Measurements from ENCODE around the gene SPATA31D3.
"Not testable (repeated sequence)": the region's sequence is repeated elsewhere in the genome, so short reads cannot be mapped to it uniquely, and the experiment has no call there.

Gene SPATA31D3

GRCh38 chr9:81943393-81943792 is at the start of gene SPATA31D3:
SPATA31D3 (plus strand) TSS chr9:81943500; CDS start chr9:81943586, 86 bp downstream.
- DNase-seq, result not testable (repeated sequence)

DNA sequence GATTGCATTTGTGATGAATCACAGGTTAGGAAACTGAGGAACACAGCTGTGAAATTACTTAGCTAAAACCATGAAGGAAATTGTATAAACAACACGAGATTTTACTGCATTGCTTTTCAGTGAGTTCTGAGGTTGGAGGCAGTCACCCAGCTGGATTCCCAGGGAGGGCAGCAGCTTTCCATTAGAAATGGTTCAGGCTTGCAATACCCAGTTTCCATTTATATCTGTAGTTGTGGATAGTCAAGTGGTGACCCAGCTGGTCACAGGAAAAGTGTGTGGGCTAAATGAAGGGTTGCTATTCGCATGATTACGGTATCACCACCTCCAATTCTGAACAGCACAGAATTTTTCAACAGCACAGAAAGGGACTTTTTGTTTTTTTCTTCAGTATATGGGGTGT is 49.4 kb upstream of the SPATA31D3 start:
- no peak for DNase-seq

DNA sequence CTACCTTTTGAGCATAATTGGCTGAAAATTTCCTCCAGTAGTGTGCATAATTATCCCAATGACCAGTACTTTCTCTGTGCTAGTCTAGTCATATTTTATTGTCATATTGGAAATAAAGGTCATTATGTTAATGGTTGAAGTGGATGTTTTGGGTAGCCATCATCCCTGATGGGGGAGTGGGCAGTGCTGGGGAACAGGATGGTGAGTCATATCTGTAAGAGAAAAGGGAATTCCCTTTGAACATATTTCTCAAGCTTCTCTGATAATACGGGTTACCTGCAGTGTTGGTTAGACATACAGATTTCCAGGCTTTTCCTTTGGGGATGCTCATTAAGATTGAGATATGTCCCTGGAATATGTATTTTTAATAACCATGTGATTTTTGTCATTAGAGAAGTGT is 48.4 kb upstream of the SPATA31D3 start:
- no peak for DNase-seq

DNA sequence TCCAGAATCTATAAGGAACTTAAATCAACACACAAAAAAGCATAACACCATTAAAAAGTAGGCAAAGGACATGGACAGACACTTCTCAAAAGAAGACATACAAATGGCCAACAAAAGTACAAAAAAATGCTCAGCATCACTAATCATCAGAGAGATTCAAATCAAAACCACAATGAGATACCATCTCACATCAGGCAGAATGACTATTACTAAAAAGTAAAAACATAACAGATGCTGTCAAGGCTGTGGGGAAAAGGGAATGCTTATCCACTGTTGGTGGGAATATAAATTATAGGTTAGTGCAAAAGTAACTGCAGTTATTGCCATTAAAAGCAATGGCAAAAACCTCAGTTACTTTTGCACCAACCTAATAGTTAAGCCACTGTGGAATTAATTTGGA is 47.2 kb upstream of the SPATA31D3 start:
- no peak for DNase-seq

- DNase-seq, result no peak
Observed at GRCh38 chr9:81898851-81899250, 44.4 kb upstream of the SPATA31D3 start.

GRCh38 chr9:81902196-81902595 is 41.1 kb upstream of the SPATA31D3 start:
- DNase-seq, result no peak

- no peak for DNase-seq
Observed at GRCh38 chr9:81902626-81903025, 40.7 kb upstream of the SPATA31D3 start.

DNA sequence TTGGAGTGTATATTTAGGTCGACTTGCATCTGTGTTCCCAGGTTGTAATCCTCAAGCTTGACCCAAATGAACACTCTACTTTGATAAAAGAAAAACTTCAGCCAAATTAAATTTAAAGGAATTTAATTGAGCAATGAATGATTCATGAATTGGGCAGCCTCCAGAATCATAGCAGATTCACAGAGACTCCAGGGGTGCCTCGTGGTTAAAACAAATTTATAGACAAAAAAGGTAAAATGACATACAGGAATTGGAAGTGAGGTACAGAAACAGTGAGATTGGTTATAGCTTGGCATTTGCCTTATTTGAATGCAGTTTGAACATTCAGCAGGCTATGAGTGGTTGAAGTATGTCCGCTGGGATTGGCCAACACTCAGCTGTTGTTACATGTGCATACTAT is 36.6 kb upstream of the SPATA31D3 start:
- no peak for DNase-seq

DNA sequence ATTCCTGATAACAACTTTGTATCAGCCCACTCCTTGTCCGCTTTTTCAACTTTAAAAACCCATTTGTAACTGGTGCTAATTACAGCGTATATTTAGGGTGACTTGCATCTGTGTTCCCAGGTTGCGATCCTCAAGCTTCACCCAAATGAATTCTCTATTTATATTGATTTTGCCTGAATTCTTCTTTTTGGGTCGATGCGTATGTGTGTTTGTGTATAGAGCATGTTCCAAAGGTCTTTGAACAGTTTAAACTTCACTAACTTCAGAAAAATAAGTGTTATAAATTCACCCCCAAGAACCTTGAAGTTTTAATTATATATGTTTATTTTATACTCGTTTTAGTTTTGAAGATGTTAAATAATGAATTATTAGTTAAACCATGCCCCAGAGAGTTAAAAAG is 31.2 kb upstream of the SPATA31D3 start:
- DNase-seq, result no peak

GRCh38 chr9:81915801-81916505 is 27.3 kb upstream of the SPATA31D3 start:
- DNase-seq, result no peak

- not testable (repeated sequence) for DNase-seq
Observed at GRCh38 chr9:81918507-81918906, 24.8 kb upstream of the SPATA31D3 start.

DNA sequence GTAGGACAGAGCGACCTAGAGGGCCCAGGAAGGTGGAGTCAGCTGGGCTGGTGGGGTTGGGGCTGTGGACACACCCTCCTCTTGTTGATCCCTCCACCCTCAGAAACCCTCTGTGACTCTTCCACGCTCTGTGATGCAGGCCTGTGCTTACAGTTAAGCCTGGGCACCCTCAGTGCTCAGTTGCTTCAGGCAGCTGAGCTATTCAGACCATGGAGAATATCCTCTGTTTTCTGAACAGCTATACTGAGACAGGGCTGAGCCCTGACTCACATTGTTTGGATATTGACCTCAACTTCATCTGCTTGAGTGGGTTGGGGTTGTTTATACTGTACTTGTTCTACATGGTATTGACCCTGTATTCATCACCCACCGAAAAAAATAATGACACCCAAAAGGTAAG is 15.0 kb upstream of the SPATA31D3 start, which contains the start of gene SPATA31D4:
Gene SPATA31D4, plus strand, starts transcription at position 124 of the 400 bp plus-strand sequence. Its CDS starts 86 bp downstream, at position 210.
- not testable (repeated sequence) for DNase-seq

GRCh38 chr9:81930147-81930546 is 13.2 kb upstream of the SPATA31D3 start:
- DNase-seq, result not testable (repeated sequence)

DNA sequence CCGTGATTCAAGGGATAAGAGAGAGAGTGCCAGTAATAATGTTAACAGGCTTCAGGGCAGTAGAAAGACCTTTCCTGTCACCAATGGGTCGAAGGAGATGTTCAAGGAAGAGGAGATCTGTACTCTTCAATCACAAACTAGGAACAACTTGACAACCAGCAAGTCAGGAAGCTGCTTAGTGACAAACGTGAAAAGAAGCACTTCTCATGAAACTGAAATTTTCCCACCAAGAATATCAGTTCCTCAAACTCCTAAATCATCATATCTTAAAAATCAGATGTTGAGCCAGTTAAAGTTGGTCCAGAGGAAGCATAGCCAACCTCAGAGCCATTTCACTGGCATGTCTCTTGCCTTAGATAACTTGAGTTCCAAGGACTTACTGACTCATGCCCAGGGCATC is 9.8 kb upstream of the SPATA31D3 start:
- DNase-seq, result not testable (repeated sequence)

DNA sequence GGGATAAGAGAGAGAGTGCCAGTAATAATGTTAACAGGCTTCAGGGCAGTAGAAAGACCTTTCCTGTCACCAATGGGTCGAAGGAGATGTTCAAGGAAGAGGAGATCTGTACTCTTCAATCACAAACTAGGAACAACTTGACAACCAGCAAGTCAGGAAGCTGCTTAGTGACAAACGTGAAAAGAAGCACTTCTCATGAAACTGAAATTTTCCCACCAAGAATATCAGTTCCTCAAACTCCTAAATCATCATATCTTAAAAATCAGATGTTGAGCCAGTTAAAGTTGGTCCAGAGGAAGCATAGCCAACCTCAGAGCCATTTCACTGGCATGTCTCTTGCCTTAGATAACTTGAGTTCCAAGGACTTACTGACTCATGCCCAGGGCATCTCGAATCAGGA is 5.3 kb downstream of the SPATA31D3 start:
- DNase-seq, result not testable (repeated sequence)

GRCh38 chr9:81953096-81953495 is 9.8 kb downstream of the SPATA31D3 start:
- DNase-seq, result no peak

GRCh38 chr9:81955625-81956024 is 12.3 kb downstream of the SPATA31D3 start:
- DNase-seq, result no peak

DNA sequence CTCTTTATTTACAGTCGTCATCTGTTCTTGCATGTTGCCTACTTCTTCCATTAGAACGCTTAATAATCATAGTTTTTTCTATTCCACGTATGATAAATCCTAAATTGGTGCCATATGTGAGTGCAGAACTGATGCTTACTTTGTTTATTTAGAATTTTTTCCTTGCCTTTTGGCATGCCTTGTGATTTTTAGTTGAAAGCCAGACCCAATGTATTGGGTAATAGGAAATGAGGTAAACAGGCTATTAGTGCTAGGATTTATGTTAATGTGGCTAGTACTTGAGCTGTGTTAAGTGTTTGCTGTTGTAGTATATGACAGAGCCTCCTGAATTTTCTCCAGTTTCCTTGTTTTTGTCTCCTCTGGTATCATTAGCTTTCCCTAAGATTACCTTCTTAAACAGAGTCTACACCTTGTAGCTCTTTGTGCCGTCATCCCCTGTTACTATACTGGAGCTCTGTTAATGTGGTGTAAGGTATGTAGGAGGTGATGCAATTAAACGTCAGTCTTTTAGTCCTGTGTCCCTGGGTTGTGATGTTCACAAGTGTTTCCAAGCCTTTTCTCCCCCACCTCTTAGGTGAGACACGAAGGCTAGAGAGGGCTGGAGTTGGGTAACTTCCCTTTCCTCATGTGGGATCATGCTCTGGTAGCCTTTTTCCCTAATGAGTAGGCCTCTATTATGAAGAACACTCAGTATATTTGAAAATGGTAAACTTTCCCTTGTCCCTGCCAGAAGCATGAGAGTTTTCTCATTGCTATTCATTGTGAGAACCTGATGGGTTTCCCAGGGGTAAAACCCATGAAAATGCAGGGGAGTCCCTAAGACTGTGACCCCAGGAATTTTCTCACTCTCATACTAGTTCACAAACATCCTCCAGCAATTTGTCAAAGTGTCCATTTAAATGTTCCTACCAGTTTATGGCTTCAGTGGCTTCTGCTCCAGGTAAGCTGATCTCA is 21.2 kb downstream of the SPATA31D3 start:
- no peak for DNase-seq

- no peak for DNase-seq
Observed at GRCh38 chr9:81968026-81968425, 24.7 kb downstream of the SPATA31D3 start.

DNA sequence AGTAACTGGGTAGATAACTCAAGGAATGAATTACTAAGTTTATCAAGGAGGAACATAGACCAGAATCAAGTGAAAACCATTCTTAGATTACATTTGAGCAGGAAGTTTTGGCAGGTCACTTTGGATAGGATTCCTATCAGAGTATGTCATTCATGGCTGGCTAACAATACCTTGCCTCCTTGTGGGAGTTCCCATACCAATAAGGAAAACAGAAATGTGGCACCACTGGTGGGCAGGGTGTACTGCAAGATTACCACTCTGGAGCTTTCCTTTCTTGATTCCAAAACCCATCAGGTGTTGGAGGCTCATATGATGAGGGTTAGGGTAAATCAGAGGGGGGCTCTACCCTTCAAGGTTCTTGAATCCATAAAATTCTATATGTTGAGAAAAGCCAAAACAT is 26.7 kb downstream of the SPATA31D3 start:
- no peak for DNase-seq

DNA sequence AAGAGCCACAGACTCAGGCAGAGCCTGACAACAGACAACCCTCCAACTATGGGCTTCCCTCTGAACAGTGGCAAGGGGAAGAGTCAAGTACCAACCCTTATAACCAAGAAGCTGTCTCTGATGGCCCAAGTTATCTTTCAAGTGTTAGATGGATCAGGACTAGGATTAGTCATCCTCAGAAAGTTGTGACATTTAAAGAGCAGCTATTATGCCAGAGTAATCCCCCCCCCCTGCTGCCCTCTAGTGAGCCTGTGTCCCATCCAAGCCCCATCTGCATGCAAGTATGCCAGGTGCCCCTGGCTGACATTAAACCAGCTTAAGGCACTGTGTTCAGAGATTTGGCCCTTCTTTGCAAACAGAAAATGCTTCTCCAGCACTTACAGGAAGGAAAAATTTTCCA is 28.4 kb downstream of the SPATA31D3 start:
- no peak for DNase-seq

DNA sequence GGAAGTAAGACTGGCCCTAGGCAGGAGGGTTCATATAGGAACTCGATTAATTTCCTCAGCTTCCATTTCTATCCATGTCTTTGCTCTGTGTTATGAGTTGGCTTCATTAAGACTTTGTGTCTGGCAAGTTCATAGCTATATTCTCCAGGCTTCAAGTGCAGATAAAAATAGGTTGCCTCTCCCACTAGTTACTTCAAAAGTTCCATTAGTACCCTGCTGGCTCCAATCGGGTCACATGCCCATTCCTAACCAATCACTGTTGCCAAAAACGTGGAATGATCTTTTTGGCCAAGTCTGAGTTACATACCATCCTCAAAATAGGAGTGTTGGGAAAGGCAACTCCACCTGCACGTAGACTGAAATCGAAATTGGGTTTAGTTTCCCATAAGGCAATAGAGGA is 31.5 kb downstream of the SPATA31D3 start:
- DNase-seq, result no peak

GRCh38 chr9:81976351-81976750 is 33.1 kb downstream of the SPATA31D3 start:
- DNase-seq, result no peak

DNA sequence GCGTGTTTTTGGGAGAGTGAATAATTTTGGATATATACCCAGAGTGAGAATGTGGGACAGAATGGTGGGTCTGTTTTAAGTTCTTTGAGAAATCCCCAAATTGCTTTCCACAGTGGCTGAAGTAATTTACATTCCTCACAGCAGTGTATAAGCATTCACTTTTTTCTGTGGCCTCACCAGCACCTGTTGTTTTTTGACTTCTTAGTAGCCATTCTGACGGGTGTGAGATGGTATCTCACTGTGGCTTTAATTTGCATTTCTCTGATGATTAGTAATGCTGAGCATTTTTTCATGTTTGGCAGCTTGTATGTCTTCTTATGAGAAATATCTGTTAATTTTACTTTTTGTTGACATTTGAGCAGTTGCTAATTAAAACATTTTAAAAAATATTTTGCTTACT is 35.9 kb downstream of the SPATA31D3 start:
- DNase-seq, result no peak
